GM18520 (cell line): ENCODE measurements around the gene AIMP2.
A peak's percentile ranks its signal among the peaks of the same experiment; 100 is the strongest.
"Not testable (repeated sequence)": the region's sequence is repeated elsewhere in the genome, so short reads cannot be mapped to it uniquely, and the experiment has no call there.

Experiments
- ATAC-seq: cut with Tn5 transposase; IDR thresholded peaks from one replicate; pipeline ENCODE4 v1.9.1; 2021; ENCODE audit not compliant: unreplicated experiment

The AIMP2 gene

DNA sequence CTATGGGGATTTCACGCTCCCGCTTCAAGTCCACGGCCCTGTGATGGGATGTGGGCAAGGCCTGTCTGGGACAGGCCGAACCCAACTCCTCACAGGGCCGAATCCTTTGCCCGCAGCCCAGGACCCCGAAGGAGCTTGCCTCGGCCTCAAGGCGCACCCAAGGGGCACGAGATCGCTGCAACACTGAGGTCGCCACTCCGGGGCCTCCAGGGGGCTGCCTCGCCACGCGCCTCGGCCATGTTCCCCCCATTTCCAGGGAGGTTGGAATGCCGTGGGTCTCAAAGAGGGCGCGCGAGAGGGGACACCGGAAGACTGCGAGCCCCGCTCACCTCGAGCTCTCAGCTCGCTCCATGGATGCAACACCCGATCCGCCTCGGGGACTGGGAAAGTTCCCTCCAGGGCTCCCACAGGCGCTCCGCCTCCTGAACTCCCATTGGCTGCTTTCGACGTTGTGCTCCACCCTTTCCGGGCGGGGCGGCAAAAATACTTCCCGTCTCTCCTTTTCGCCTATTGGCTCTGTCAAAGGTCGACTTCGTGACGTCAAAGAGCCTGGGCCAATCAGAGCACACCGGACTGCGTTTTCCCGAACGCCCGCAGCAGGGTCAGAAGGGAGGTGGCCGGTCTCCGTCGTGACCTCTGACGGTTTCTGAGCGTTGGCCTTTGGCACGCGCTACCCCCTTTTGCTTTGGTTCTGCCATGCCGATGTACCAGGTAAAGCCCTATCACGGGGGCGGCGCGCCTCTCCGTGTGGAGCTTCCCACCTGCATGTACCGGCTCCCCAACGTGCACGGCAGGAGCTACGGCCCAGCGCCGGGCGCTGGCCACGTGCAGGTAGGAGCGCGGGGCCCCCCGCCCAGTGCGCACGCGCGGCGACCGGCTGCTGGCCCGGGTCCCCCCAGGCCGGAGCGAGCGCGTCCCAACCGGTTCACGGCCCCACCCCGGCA is at the start of gene AIMP2, which contains the start of gene PMS2:
TSS of gene AIMP2 (plus strand) at position 605 of the 944 bp plus-strand sequence. CDS start at position 697, 92 bp downstream.
TSS of gene PMS2 (minus strand) at position 382 of the 944 bp plus-strand sequence. CDS start at position 352, 30 bp downstream.
- ATAC-seq, result peak; percentile 93

DNA sequence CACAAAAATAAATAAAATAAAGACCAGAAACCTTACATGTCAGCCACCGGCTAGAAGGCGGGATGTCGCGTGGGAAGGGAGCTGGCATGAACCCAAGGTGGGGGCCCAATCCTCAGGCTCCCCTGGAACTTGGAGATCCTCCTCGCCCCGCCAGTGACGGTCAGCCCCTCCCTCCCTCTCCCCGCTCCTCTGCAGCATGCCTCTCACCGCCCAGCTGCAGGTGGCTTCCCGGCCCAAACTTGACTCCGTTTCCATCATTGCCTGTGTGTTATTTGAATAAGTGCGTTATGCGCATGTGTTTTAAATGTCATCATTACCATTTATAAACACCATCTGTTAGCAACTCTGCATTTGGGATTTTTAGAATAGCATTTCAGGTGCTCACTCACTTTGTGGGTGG is 45.9 kb upstream of the AIMP2 start:
- not testable (repeated sequence) for ATAC-seq

DNA sequence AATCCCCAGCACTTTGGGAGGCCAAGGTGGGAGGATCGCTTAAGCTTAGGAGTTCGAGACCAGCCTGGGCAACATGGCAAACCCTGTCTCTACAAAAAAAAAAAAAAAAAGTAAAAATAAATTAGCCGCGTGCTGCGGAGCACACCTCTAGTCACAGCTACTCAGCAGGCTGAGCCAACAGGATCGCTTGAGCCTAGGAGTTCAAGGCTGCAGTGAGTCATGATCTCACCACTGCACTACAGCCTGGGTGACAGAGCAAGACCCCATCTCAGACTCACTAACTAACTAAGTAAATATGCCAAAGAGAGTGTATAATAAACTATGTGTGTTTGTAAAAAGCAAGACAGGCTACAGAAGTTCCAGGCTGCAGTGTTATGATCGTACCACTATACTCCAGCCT is 45.3 kb upstream of the AIMP2 start:
- not testable (repeated sequence) for ATAC-seq

DNA sequence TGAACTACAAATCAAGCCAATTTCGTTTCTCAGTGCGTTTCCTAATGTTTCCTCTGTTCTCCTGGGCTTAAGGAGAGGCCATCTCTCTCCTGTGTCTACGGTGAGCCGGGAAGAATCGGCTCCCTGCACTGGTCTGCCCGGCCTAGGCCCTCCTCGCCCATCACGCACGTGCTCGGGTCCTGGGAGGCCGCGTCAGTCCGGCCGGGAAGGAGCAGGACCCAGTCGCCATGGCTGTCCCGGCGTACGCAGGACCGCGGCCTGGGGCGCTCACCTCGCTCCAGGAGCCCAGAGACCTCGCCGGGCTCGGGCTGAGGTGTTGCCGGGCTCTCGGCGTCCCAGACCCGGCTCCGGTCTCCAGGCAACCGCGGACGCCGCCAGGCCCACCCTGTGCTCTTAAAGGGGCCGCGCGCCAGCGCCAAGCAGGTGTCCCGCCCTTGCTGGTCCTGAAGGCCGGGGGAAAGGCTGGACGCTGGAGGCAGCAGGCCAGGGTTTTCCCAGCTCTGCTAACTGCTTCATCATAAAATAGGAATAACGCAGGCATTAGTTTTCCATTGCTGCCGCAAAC is 38.6 kb upstream of the AIMP2 start, which contains the start of gene RSPH10B:
TSS of gene RSPH10B (minus strand) at position 343 of the 565 bp plus-strand sequence. CDS start 3,573 bp downstream, outside the sequence.
- ATAC-seq, result not testable (repeated sequence)

DNA sequence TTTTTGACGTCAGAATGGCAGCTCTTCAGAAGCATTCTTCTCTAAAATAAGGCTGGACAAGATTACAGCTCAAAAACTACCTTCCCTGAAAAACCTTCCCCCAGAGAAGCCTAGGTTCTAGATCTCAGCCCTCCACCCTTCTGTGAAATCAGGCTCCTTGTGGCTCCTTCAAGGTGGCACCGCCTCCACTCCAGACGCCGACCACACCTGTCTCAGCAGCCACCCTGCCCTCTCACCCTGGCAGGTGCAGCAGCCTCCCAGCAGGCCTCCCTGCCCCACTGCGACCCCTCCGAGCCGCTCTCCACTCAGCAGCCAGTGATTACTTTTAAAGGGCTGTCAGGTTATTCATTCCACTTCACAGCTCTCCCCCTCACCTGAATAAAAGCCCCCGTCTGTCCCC is 35.5 kb upstream of the AIMP2 start:
- ATAC-seq, result not testable (repeated sequence)

DNA sequence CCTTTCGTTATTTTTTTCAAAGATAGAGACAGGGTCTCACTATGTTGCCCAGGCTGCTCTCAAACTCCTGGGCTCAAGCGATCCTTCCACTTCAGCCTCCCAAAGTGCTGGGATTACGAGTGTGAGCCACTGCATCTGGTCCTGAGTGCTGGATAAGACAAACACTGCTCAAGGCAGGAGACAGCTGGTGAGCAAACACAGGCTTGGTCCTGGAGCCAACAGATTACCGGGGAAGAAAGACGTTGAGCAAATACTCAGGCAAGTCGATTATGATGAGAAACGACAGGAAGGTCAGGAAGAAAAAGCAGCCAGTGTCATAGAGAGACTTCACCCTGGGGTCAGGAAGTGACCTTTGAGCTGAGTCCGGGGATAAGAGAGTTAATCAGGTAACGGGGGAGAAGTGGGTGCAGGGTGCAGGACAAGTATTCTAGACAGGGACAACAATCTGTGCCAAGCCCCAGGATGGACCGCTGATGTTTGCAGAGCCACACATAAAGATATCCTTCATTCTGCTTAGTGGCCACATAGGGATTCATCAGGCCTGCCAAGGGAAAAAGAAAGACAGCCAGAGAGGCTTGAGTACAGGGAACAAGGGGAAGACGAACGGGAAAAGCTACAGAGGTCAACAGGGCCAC is 29.3 kb upstream of the AIMP2 start:
- ATAC-seq, result not testable (repeated sequence)

DNA sequence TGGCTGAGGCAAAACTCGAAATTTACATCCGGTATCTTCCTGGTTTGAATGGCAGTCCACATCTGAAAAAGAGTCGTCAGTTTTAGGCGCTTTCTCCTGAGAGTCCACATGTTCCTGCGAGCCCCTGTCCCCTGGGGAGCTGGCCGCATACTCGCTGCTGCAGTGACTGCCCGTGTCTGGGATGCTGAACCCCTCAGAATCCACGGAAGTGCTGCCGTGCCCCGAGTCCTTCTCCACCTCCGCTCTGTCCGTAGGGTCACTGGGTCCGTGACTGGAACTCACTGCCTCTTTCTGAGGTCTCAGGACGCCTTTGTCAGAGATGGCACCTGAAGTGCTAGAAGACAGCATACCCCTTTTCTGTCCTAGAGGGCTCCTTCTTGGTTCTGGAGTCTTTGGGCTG is 22.0 kb upstream of the AIMP2 start:
- ATAC-seq, result not testable (repeated sequence)

DNA sequence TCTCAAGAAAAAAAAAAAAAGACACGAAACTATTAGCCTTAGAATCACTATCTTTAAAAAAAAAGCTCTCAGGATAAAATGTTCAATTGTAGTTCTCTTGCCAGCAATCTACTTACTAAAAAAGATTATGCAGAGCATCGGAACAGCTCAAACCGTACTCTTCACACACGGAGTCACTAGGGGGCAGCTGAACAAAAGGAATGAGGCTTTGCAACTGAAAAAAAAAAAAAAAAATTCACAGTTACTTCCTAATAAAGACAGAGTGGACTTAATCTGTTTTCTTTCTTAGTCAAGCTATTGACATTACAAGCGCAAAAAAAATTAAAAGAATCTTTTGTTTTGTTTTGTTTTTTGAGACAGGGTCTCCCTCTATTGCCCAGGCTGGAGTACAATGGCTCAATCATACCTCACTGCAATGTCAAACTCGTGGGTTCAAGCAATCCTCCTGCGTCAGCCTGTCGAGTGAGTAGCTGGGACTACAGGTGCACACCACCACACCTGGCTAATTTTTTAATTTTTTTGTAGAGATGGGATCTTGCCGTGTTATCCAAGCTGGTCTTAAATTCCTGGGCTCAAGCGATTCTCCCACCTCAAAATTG is 11.8 kb upstream of the AIMP2 start:
- ATAC-seq, result no peak

DNA sequence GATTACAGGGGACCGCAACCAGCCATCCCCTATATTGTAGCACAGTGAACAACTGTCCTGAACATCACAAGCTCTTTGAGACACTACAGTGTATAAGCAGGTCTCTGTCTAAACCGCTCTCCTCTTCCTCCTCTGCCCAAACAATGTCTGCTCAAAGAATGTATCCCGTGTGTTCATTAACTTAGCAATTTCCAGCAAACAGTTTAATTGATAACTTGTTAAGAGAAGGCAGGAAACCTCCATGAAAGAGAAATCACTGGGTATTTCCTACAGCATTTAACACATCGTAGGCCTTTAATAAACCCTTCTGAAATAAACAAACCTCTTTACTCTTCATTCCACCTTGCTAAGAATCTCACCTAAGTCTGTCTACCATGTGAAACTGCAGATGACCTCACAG is 1.7 kb upstream of the AIMP2 start:
- ATAC-seq, result no peak

DNA sequence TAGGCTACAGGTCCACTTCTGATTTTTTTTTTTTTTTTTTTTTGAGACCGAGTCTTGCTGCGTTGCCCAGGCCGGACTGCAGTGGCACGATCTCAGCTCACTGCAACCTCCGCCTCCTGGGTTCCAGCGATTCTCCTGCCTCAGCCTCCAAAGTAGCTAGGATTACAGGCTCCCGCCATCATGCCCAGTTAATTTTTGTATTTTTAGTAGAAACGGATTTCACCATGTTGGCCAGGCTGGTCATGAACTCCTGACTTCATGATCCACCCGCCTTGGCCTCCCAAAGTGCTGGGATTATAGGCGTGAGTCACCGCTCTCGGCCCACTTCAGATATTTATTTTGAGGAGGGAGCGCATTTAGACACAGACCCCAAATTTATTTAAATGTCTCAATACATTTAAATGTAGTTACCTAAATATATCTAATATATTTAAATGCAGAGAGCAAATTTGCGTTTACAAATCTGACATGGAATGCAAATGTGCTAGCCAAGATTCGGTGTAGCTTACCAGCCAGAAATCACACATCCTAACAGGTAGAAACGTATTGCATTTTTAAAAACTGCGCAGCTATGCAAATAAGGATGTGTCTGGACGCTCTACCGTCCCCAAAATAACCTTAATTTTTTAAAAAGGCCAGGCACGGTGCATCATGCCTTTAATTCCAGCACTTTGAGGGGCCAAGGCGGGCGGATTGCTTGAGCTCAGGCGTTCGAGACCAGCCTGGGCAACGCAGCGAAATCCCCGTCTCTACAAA is 1.1 kb upstream of the AIMP2 start:
- ATAC-seq, result not testable (repeated sequence)

DNA sequence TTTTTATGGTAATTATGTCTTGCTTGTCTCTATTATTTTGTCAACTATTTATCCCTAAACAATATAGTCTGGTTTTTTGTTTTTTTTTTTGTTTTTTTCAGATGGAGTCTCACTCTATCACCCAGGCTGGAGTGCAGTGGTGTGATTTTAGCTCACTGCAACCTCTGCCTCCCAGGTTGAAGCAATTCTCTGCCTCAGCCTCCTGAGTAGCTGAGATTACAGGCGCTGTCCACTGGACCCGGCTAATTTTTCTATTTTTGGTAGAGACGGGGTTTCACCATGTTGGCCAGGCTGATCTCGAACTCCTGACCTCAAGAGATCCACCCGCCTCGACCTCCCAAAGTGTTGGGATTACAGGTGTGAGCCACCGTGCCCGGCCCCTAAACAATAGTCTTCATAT is 1.3 kb downstream of the AIMP2 start:
- ATAC-seq, result not testable (repeated sequence)

DNA sequence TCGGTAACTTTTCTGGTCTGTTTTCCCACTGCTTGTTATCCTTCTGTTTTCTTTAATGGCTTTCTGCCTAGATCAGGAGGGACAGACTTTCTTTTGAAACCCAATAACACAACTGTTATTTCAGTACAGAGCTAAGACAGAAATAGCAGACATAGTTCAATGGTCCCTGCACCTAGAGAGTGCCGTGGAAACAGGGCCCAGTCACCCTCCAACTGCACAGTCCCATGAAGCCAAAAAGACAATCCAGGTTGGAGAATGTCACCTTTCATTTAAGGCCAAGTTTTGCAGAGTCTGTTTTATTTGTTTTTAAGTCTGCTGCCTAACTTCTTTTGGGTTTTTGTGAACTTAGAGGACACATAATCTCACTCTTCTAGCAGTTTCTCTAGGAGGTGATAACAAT is 2.5 kb downstream of the AIMP2 start:
- ATAC-seq, result no peak

DNA sequence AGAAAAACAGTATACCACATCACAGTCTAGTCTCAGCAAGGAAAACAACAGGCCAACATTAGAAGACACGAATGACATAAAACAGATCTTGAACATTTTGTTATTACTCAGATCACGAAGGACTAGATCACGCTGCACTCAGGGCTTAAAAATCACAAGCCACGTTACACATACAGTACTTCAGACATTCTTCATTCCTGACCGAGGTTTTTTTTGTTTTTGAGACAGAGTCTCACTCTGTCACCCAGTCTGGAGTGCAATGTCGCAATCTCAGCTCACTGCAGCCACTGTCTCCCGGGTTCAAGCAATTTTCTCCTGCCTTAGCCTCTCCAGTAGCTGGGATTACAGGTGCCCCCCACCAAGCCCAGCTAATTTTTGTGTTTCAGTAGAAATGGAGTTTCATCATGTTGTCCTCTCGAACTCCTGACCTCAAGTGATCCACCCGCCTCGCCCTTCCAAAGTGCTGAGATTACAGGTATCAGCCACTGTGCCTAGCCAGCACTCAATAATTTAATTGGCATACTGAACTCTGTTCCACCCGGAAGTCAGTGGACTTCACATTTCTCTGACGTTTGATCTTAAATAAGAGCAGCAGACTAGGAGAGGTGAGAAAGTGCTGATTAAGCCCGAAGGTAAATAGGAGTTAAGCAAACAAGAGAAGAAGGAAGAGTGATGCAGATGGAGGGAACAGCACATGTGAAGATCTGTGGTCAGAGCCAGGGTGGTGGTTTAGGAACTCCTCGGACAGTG is 3.5 kb downstream of the AIMP2 start:
- no peak for ATAC-seq

DNA sequence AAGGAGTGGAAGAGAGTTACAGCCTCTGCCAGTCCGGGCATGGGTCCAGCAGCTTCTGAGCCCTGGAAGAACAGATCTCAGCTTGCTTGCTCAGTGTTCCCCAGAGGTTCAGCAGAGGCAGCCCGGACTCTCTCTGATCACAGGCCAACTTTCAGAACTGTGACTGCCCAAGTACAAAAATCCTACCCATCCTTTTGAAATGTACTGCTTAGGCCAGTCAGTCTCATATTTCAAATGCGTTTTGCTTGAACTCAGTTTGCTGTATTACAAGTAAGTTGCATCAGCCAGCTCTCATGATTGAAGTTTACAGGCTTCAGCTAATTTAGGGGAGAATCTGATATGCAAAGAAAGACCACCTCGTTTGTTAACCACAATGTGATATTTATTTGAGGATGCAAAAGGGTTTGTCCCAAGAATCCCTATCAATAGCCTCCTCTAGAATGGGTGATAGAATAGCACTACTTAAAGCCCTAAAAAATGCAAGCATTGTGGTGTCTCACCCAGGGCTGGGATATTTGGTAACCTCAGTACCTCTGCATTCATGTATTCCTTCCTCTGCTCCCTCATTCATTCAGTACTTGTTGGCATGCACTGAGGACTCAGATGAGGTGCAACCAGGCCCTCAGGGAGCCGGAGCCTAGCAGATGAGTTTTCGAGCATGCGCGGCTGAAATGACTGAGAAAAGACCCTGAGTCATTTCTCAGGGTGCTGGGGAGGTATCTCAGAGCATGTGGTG is 7.0 kb downstream of the AIMP2 start:
- ATAC-seq, result peak; percentile 22

DNA sequence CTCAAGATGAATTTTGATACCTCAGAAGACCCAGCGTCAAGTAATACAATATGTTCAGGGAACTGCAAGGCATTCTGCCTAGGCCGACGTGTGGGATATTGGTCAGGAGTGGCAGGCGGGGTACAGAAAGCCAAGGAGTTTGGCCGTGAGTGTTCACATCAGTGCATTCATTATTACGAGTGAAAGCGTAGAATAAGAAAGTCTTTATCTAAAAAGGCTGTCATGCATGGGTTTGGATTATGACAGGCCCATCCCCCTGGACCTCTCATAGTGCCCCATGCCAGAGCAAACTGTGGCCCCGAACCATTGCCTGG is 7.5 kb downstream of the AIMP2 start:
- ATAC-seq, result no peak

DNA sequence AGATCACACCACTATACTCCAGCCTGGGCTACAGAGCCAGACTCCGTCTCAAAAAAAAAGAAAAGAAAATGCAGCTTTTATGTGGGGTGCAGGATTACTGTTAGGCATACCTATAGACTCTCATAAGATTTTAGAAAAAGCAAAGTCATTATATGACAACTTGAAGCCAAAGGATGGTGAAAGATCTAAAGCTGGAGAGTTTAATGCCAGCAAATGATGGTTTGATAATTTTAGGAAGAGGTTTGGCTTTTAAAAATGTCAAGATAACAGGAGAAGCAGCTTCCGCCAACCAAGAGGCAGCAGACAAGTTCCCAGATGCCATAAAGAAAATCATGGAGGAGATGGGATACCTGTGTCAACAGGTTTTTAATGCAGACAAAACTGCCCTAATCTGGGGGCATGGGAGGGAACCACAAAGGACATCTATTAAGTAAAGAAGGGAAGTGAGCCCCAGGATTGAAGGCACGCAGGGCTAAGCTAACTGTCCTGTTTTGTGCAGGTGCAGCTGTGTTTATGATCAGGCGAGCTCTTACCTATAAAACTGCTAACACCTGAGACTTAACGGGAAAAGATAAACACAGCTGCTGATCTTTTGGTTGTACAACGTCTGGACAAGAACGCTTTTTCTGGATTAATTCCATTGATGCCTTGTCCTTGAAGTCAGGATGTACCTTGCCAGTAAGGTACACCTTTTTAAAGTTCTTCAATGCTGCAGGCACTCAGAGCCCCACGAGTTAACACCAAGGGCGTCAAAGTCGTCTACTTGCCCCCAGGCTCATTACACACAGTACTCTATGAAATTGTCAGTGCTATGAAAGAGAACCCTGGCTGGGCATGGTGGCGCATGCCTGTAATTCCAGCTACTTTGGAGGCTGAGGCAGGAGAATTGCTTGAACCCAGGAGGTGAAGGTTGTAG is 11.6 kb downstream of the AIMP2 start:
- ATAC-seq, result no peak

DNA sequence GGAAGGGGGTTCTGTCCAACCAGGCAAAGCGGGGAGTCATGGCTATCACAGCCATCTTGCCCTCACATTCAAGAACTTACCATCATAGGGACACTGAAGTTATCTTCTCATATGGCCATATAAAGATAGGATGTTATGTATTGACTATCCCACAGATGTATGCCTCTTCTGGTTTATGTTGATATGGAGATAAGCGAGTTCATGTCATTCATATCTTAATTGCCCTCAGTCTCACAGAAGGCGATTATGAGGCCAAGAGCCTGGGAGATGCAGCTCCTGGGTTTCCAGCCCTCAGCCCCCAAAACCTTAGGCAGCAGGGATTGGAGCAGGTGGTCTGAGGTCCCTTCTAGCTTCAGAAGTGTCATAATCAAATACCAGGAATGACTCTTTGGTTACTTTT is 13.6 kb downstream of the AIMP2 start:
- no peak for ATAC-seq

DNA sequence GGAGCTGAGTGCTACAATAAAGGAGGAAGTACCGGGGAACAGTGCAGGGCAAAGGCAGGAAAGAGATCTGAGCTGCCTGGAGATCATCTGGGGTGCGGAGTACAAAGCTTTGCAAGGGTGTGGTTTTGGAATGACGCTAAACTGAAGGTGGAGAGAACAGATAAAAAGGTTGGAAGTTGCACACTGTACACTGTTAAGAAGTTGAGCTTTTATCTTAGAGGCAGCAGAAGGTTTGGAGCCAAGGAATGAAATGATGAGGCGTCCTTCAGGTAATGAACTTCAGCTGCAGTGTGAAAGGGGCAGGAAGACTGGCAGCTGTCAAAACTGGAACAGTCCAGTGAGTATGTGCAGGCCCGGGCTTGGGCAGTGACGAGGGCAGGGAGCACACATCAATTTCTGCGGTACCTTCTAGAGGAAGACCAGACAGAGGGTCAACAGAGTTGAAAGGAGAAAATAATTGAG is 14.9 kb downstream of the AIMP2 start:
- ATAC-seq, result no peak
